Measurements from ENCODE around the gene KLHL29. TPM values are rescaled to one million over a fixed set of nuclear protein-coding genes. Genes with fewer than 3 reads are reported as not detected.

KLHL29 gene
- total and polyA plus RNA-seq, 2 donors (not counting 1 experiment from before 2014, with no cell fraction given), result 1.3 to 3.4 TPM

DNA sequence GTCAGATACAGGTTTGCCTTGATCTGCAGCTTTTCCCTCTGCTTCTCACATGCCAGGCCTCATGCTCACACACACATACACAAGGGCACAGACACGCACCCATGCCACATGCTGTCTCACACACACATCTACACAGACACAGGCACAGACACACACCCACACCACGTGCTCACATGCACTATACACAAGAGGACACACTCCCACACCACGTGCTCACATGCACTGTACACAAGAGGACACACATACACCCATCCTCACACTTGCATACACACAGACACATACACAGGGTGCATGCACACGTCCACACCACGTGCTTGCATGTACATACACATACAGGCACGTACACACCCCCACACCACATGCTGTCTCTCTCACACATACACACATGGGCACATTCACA lies 288.1 kb downstream of the KLHL29 start:
- no peak for DNase-seq
- no peak overlapping the region for H2AFZ ChIP-seq (ENCODE audit: insufficient read depth, low read depth, low read length, poor library complexity, severe bottlenecking)
- no peak for ATAC-seq (ENCODE audit: low read depth)
- 84% methylated on average over 6 of the region's 6 CpGs for WGBS (ENCODE audit: insufficient coverage)
- Mint-ChIP-seq H3K27me3 (no peaks in the 10 kb centered on the region), H3K4me3 (no peak overlapping the region), H3K9me3 (ENCODE audit: insufficient read depth) (peaks cover 2% of the 10 kb centered on the region), H3K27ac (no peak overlapping the region), H3K4me1 (no peaks in the 10 kb centered on the region)
- ChIA-PET POLR2A (no interaction called here), CTCF (no interaction called here)
- H3K27ac ChIP-seq (ENCODE audit: low read length in 2 of 2), result no peak overlapping the region
- H3K4me2 ChIP-seq (replicated peaks; ENCODE audit: low read depth, low read length, poor library complexity, severe bottlenecking), result no peak overlapping the region
- H3K79me2 ChIP-seq (ENCODE audit: control insufficient read depth, insufficient read depth, low read length), result no peaks in the 10 kb centered on the region
- no peaks in the 10 kb centered on the region for H3K27me3 ChIP-seq (replicated peaks in 1 of 4; ENCODE audit: control extremely low read depth in 1 of 4, control insufficient read depth in 3 of 4, insufficient read depth in 4 of 4, low read length in 3 of 4)
- no peak for TF ChIP-seq EZH2 (IDR thresholded peaks at IDR 0.05; ENCODE audit: borderline replicate concordance, insufficient read depth, low read depth, low read length, poor library complexity, severe bottlenecking)
- TF ChIP-seq, protein P1, sequence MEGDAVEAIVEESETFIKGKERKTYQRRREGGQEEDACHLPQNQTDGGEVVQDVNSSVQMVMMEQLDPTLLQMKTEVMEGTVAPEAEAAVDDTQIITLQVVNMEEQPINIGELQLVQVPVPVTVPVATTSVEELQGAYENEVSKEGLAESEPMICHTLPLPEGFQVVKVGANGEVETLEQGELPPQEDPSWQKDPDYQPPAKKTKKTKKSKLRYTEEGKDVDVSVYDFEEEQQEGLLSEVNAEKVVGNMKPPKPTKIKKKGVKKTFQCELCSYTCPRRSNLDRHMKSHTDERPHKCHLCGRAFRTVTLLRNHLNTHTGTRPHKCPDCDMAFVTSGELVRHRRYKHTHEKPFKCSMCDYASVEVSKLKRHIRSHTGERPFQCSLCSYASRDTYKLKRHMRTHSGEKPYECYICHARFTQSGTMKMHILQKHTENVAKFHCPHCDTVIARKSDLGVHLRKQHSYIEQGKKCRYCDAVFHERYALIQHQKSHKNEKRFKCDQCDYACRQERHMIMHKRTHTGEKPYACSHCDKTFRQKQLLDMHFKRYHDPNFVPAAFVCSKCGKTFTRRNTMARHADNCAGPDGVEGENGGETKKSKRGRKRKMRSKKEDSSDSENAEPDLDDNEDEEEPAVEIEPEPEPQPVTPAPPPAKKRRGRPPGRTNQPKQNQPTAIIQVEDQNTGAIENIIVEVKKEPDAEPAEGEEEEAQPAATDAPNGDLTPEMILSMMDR (IDR thresholded peaks at IDR 0.05), result no peak
- peaks cover 0 to 16% (median 0%) of the 10 kb centered on the region in 3 donors for H3K9me3 ChIP-seq (ENCODE audit: control extremely low read depth in 1 of 3, control insufficient read depth in 2 of 3, insufficient read depth in 1 of 3, low read length in 2 of 3)
- no peak overlapping the region for H3K4me3 ChIP-seq (ENCODE audit: control extremely low read depth in 1 of 5, extremely low read depth in 1 of 5, insufficient read depth in 1 of 5, low read depth in 2 of 5, low read length in 4 of 5)
- intact Hi-C loops (cut with micrococcal nuclease), result no loop called here
- H3K36me3 ChIP-seq (replicated peaks in 1 of 2; ENCODE audit: control extremely low read depth in 1 of 2, control insufficient read depth in 1 of 2, extremely low read depth in 1 of 2, insufficient read depth in 2 of 2, low read length in 1 of 2), result no peaks in the 10 kb centered on the region
- H4K20me1 ChIP-seq (ENCODE audit: control insufficient read depth, insufficient read depth, low read length, poor library complexity, severe bottlenecking), result no peaks in the 10 kb centered on the region
- H3K9ac ChIP-seq (ENCODE audit: low read length), result no peak overlapping the region
- H3K4me1 ChIP-seq (ENCODE audit: control insufficient read depth in 2 of 2, insufficient read depth in 2 of 2, low read length in 2 of 2), result no peaks in the 10 kb centered on the region

DNA sequence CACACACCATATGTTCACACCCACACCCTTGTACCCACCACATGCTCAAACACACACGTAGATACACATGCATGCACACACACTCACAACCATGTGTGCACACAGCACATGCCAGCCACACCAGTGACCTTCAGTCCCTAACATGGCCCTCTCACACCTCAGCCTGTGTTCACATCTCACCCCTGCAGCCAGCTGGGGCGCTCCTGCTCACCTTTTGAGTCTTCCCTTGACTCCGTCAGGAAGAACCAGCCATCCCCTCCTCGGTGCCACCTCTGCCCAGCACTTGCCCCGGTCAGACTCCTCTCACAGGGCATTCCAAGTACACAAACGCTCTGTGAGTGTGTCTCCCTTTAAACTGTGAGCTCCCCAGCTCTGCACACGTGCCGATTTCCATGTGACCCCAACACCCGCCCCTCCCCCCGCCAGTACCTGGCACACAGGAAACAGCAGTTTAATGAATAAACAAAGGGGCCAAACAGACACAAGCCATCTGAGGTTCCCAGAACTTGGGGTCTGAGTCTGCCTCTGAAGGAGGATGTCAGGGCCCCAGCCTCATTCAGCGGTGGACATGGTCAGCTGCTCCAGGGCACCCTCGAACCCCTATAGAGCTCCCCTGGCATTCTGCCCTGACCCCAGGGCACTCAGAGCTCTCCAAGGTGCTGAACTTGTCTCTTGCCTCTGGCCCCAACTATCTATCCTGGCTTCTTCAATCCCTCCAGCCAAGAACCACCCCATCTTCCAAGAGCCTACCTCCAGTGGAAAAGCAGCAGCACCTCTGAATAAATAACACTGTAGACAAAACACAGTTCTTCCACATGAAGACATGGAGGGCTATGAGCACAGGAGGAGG lies 289.1 kb downstream of the KLHL29 start:
- no peaks in the 10 kb centered on the region for H3K79me2 ChIP-seq (ENCODE audit: control insufficient read depth, insufficient read depth, low read length)
- H3K27ac ChIP-seq (ENCODE audit: low read length in 2 of 2), result no peak overlapping the region
- H3K27me3 Mint-ChIP-seq, result no peaks in the 10 kb centered on the region
- H3K9ac ChIP-seq (ENCODE audit: low read length), result no peak overlapping the region
- H3K4me3 Mint-ChIP-seq, result no peak overlapping the region
- no peaks in the 10 kb centered on the region for H3K4me1 ChIP-seq (ENCODE audit: control insufficient read depth in 2 of 2, insufficient read depth in 2 of 2, low read length in 2 of 2)
- H3K4me1 Mint-ChIP-seq, result no peaks in the 10 kb centered on the region
- peaks cover 0 to 21% (median 0%) of the 10 kb centered on the region in 3 donors for H3K9me3 ChIP-seq (ENCODE audit: control extremely low read depth in 1 of 3, control insufficient read depth in 2 of 3, insufficient read depth in 1 of 3, low read length in 2 of 3)
- DNase-seq, result no peak
- H2AFZ ChIP-seq (ENCODE audit: insufficient read depth, low read depth, low read length, poor library complexity, severe bottlenecking), result no peak overlapping the region
- H3K36me3 ChIP-seq (replicated peaks in 1 of 2; ENCODE audit: control extremely low read depth in 1 of 2, control insufficient read depth in 1 of 2, extremely low read depth in 1 of 2, insufficient read depth in 2 of 2, low read length in 1 of 2), result no peaks in the 10 kb centered on the region
- no peaks in the 10 kb centered on the region for H4K20me1 ChIP-seq (ENCODE audit: control insufficient read depth, insufficient read depth, low read length, poor library complexity, severe bottlenecking)
- H3K4me3 ChIP-seq (ENCODE audit: control extremely low read depth in 1 of 5, extremely low read depth in 1 of 5, insufficient read depth in 1 of 5, low read depth in 2 of 5, low read length in 4 of 5), result no peak overlapping the region
- H3K4me2 ChIP-seq (replicated peaks; ENCODE audit: low read depth, low read length, poor library complexity, severe bottlenecking), result no peak overlapping the region
- H3K9me3 Mint-ChIP-seq (ENCODE audit: insufficient read depth), result peaks cover 2% of the 10 kb centered on the region
- ChIA-PET POLR2A (no interaction called here), CTCF (no interaction called here)
- H3K27ac Mint-ChIP-seq, result no peak overlapping the region
- no peaks in the 10 kb centered on the region for H3K27me3 ChIP-seq (replicated peaks in 1 of 4; ENCODE audit: control extremely low read depth in 1 of 4, control insufficient read depth in 3 of 4, insufficient read depth in 4 of 4, low read length in 3 of 4)
- WGBS (ENCODE audit: insufficient coverage), result 65% methylated on average over 11 of the region's 12 CpGs
- no peak for ATAC-seq (ENCODE audit: low read depth)
- intact Hi-C loops (cut with micrococcal nuclease), result no loop called here
- TF ChIP-seq EZH2 (IDR thresholded peaks at IDR 0.05; ENCODE audit: borderline replicate concordance, insufficient read depth, low read depth, low read length, poor library complexity, severe bottlenecking), result no peak
- TF ChIP-seq, protein P1 (IDR thresholded peaks at IDR 0.05), result no peak

All from B cell (primary cell).